Activated CD4-positive, alpha-beta T cell treated with anti-CD3 and anti-CD28 coated beads, Interleukin-2, amount 50 U/mL, for 4 hours (primary cell): ENCODE measurements around the gene LYRM2.

Source experiments
- DNase-seq, 2 experiments: peaks; one replicate each; pipeline ENCODE4 v3.0.0-alpha.2; 2020

LYRM2 gene

DNA sequence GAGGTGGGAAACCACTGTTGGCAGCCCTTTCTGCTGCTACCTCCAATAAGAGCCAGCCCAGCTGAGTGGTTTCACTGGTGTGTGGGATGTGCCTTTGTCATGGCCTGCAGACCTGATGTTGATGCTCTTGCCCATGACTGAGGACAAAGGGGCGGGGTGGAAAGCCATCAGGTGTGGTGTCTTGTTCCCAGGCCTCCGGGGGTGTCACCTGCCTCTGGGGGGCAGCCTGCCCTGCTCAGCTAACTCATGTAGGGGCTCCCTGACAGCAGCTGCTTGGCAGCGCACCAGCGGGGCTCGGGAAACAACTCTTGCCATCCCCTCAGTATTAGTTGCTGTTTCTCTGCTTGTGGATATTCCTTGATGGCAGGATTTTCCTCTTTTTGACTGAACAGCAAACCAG, 91.3 kb downstream of the LYRM2 start:
- DNase-seq: no peak

DNA sequence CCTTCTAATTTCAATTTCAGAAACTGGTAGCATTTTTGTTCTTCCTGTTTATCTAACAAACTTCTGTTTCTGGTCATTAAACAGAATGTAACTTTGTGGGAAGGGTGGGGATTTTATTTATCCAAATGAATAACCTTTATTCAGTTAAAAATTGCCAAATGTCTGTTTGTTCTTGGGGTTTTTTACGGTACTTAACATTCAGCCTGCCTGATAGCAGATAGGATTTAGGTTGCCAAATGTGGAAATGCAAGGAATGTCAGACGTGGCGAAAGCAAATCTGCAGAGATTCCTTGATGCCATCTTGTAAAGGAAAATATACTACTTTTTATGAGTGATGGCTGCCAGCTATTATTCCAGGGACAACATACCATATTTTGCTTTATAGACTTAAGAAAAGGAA, 95.7 kb downstream of the LYRM2 start:
- no peak for DNase-seq

DNA sequence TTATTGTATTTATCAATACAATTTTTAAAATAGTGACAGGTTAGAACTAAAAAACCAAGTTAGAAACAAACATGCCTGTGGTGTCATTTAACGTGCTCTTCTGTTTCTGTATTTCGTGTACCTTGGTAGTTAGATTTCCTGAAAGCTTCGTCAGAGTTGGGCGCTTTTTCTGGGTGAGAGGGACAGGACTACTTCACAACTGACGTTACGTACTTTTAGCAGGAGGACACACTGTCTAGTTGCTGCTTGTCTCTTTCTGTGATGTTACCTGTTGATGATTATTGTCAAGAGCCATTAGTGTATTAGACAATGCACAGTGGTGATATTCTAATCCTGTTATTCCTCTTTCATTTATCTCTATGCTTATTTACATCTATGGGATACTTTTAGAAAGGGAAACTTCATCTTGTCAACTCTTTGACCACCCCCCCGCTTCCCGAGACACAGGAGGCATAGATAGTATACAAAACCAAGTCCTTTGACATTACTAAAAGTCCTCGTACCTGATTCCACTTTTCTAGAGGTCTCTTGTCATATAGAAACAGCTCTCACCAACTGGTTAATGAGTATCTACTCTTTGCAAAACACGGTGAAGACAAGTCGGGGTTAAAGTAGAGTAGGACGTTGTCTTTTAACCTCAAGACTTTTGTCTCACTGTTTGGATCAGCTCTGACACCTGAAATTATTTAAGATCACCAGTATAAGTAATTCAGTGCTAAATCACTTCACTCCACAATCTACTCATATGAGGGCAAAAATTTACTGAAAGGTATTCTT, 96.3 kb downstream of the LYRM2 start:
- no peak for DNase-seq

DNA sequence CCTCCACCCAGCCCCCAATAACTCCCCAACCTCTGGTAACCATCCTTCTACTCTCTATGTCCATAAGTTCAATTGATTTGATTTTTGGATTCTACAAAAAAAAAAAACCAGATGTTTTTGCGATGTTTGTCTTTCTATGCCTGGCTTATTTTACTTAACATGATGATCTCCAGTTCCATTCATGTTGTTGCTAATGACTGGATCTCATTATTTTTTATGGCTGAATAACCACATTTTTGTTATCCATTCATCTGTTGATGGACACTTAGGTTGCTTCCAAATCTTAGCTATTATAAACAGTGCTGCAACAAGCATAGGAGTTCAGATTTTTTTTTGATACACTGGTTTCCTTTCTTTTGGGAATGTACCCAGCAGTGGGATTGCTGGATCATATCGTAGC, 98.8 kb downstream of the LYRM2 start:
- DNase-seq: no peak

DNA sequence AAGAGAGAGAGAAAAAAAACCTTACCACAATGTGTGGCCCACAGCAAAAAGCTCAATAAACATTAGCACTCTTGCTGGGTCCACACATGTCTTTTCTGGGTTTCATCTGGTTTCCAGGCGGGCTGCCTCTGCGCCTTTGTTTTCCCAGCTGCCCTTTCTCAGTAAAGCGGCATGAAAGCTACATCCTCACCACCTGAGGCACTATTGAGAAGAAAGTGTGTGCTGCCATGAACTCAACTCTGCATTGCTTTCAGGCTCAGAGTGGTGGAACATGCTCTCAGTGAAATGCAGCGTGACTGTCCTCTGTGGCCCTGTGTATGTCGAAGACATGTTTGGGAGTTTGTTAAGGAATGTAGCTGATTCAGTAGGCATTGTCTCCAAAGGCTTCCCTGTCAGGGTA, 102.3 kb downstream of the LYRM2 start:
- DNase-seq: no peak

DNA sequence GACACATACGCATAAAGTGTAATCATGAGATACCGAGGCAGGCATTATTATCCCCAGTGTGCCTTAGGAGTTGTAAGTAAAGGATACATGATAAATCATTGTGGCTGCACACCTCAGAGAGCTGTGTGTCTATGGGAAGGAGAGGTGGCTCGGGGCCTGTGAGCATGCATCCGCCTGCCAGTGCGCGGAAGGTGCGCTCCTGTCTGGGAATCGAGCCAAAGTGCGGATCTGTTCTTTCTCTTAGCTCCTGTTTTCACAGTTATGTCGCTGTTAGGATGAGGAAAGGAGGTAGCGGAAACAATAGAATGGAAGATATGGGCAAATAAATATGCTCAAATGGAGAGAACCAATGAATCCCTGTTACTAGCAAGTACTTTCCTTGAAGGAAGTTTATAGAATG, 107.6 kb downstream of the LYRM2 start:
- no peak for DNase-seq

DNA sequence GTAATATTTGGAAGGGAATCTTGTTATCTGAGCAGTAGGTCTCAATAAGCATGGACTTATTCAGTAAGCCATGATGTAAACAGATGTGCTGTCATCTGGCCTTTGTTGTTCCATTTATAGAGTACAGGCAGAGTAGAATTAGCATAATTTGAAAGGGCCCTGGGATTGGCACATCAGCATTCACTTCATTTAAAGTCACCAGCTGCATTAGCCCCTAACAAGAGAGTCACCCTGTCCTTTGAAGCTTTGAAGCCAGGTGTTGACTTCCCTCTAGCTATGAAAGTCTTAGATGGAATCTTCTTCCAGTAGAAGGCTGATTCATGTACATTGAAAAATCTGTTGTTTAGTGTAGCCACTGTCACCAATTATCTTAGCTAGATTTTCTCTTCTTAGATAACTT, 109.7 kb downstream of the LYRM2 start:
- DNase-seq: no peak

DNA sequence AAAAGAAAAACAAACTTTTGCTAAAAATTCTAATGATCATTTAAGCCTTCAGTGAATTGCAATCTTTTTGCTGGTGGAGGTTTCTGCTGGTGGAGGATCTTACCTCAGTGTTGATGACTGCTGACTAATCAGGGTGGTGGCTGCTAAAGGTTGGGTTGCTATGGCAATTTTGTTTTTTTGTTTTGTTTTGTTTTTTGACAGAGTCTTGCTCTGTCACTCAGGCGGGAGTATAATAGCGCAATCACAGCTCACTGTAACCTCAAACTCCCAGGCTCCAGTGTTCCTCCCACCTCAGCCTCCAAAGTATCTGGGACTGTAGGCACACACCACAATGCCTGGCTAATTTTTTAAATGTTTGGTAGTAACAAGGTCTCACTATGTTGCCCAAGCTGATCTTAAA, 110.9 kb downstream of the LYRM2 start:
- no peak for DNase-seq

DNA sequence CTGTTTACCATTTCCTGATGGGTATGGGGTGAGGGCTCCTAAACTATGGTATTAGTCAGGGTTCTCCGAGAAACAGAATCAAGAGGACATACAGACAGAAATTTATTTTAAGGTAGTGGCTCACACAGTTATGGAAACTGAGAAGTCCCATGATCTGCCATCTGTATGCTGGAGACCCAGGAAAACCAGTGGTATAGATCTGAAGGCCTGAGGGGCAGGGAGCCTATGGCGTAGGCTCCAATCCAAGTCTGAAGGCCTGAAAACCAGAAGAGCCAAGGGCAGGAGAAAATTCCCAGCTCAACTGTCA, 112.0 kb downstream of the LYRM2 start:
- DNase-seq: no peak

DNA sequence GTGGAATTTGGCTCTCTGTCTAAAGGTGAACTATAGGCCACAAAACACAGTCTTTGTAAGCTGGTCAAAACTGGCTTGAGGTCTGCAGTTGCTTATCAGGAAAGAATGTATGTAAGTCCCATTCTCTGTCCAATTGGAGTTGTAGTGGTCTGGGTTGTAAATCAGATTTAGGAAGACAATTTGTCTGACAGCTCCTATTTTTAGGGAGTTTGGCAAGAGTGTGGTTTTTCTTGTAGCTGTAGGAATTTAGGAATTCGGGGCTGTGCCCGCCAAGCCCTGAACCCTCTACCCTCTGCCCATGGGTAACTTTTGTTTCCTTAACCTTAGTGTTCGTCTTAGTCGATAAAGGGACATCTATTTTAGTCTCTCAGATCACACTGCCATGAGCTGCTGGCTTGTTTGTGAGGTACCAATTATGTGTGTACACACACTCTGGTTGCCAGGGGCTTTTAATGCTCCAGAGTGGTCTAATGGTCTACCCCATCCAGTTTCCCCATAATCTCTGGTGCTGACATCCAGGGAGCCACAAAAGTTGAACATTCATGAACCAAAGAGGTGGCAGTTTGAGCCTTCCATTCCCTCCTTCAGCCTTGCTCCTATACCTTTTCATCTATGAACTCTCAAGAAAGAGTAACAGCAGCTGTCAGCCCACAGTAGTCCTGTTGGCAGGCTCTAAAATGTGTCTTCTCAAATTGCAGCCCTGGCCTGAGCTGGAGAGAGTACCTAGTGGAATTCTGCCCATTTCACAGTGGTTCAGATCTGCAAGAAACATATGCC, 112.6 kb downstream of the LYRM2 start:
- no peak for DNase-seq

DNA sequence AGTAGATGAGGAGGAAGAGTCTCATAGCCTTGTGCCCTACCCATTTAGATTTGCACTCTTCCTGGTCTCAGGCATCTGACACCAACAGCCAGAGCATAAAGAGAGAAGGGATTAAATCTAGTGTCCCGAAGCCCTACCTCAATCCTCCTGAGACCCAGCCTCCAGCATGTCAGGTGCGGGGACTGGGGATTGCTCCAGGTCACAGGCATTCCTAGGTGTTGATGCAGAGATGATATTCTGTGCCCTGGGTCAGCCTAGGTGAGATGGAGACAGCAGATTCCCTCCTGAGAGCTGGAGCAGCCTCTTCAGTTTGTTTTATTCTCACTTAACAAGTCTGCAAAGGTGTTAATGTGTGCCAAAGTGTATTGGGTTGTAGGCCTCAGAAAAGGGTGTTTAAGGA, 115.8 kb downstream of the LYRM2 start:
- DNase-seq: no peak

DNA sequence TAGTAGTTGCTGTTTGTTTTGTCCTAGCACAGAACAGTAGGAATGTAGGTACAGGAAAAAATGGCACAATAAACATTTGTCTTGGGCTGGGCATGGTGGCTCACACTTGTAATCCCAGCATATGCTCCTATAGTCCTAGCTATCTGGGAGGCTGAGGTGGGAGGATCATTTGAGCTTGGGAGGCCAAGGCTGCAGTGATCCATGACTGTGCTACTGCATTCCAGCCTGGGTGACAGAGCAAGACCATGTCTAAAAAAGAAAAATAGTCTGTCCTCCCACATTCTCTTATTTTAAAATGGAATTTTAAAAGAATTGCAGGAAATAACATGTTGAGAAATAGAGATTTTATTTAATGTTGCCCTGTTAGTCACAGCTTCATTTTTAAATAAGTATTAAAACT, 117.8 kb downstream of the LYRM2 start:
- no peak for DNase-seq

DNA sequence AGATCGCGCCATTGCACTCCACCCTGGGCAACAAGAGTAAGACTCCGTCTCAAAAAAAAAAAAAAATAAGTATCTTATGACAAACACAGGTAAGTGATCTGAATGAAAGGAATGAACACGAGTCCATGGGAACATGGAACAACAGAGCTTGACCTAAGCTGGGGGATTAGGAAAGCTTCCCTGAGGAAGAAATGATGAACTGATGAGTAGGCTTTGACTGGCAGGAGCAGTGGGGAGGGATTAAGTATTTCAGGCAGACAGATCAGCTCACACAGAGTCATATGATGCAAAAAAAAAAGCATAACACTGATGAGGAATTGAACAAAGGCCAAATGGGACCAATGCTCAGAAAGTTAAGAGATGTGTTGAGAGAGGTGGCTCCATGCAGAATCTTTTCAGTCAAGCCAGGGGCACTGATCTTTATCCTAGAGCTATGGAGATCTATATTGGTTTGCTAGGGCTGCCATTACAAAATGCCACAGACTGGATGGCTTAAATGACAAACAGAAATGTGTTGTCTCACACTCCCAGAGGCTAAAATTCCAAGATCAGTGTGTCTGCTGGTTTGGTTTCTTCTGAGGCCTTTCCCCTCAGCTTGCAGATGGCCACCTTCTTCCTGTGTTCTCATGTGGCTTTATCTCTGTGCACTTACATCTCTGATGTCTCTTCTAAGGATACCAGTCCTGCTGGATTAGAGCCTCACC, 120.0 kb downstream of the LYRM2 start:
- DNase-seq: no peak
